KMS-11 (cell line): ENCODE data around the gene NOP53.

Experiments used
- H2AFZ ChIP-seq: fragments of 200-600 bp; sonication (generic); 2 replicates; pipeline ENCODE4 v1.6.1; 2016; ENCODE audit warnings: antibody characterized with exemption, mixed run types, low read depth
- H3K27ac ChIP-seq: fragments of 200-600 bp; sonication (generic); 2 replicates; pipeline ENCODE4 v1.6.1; 2016; ENCODE audit warnings: mild to moderate bottlenecking, mixed run types
- H3K27me3 ChIP-seq: fragments of 200-600 bp; sonication (generic); 2 replicates; pipeline ENCODE4 v1.6.1; 2017; ENCODE audit warnings: mild to moderate bottlenecking, low read depth, mixed run types, moderate library complexity; ENCODE audit not compliant: insufficient read depth
- H3K36me3 ChIP-seq: fragments of 200-600 bp; sonication (generic); 2 replicates; pipeline ENCODE4 v1.6.1; 2017; ENCODE audit warnings: mild to moderate bottlenecking, mixed run types; ENCODE audit not compliant: insufficient read depth
- H3K4me1 ChIP-seq: fragments of 200-600 bp; sonication (generic); 2 replicates; pipeline ENCODE4 v1.6.1; 2016; ENCODE audit warnings: mild to moderate bottlenecking, low read depth, mixed run types; ENCODE audit not compliant: poor library complexity, severe bottlenecking
- H3K4me2 ChIP-seq: fragments of 200-600 bp; sonication (generic); 2 replicates; pipeline ENCODE4 v1.7.0; 2016; ENCODE audit warnings: mild to moderate bottlenecking, mixed run types
- H3K4me3 ChIP-seq: fragments of 200-600 bp; sonication (generic); IDR thresholded peaks from 2 replicates; pipeline ENCODE4 v1.6.1; 2017; ENCODE audit warnings: low read depth, low read length, mixed read lengths; ENCODE audit not compliant: insufficient read depth
- H3K79me2 ChIP-seq: fragments of 200-600 bp; sonication (generic); 2 replicates; pipeline ENCODE4 v1.6.1; 2016; ENCODE audit warnings: low read depth, mixed run types; ENCODE audit not compliant: insufficient read depth
- H3K9ac ChIP-seq: fragments of 200-600 bp; sonication (generic); 2 replicates; pipeline ENCODE4 v1.6.1; 2016; ENCODE audit warnings: mild to moderate bottlenecking, mixed run types
- H4K20me1 ChIP-seq: fragments of 200-600 bp; sonication (generic); 2 replicates; pipeline ENCODE4 v1.6.1; 2016; ENCODE audit warnings: mild to moderate bottlenecking, mixed run types; ENCODE audit not compliant: insufficient read depth
- TF ChIP-seq, protein P1 (sequence below): fragments of 200-600 bp; sonication (generic); conservative IDR thresholded peaks from 2 replicates; pipeline ENCODE4 v1.6.1; 2017; ENCODE audit warnings: low read depth, mild to moderate bottlenecking, antibody characterized with exemption, low read length, moderate library complexity, mixed read lengths

The NOP53 gene

DNA sequence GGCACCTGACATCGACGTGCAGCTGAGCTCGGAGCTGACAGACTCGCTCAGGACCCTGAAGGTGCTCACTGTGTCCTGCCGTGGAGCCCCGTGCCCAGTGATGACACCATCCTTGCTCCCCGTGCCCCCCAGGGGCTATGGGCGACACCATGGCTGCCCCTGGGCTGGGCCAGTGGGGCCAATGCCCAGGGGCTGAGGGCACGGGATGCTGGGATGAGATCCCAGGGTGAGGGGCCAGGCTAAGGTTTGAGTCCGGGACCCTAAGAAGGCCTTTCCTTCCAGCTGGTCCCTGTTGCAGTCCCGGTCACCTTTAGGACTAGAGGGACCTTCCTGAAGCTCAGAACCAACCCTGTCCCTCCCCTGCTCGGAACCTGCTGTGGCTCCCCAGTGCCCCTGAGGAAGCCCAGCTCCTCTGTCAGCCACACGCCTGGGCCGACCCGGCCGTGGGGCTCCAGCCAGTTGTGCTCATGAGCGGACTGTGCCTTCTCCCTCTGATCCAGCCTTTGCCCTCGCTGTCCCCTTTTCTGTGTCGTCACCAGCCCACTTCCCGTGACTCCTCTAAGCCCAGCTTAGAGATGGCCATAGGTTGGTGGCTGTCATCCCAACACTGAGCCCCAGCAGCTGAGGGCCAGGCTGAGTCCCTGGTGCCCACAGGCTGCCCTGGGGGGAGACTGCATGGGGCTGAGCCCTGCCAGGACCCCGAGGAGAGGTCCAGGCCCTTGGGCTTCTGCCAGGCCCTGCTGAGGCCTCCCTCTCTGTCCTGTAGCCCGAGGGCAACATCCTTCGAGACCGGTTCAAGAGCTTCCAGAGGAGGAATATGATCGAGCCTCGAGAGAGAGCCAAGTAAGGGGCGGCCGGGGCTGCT lies 10.6 kb downstream of the NOP53 start:
- peaks cover 17% of the 10 kb centered on the region; the same call in 1 of the 2 replicates for H3K36me3 ChIP-seq
- no peak overlapping the region for H3K9ac ChIP-seq
- H4K20me1 ChIP-seq: no peaks in the 10 kb centered on the region
- H3K79me2 ChIP-seq: no peaks in the 10 kb centered on the region
- no peak overlapping the region for H2AFZ ChIP-seq
- TF ChIP-seq, protein P1, sequence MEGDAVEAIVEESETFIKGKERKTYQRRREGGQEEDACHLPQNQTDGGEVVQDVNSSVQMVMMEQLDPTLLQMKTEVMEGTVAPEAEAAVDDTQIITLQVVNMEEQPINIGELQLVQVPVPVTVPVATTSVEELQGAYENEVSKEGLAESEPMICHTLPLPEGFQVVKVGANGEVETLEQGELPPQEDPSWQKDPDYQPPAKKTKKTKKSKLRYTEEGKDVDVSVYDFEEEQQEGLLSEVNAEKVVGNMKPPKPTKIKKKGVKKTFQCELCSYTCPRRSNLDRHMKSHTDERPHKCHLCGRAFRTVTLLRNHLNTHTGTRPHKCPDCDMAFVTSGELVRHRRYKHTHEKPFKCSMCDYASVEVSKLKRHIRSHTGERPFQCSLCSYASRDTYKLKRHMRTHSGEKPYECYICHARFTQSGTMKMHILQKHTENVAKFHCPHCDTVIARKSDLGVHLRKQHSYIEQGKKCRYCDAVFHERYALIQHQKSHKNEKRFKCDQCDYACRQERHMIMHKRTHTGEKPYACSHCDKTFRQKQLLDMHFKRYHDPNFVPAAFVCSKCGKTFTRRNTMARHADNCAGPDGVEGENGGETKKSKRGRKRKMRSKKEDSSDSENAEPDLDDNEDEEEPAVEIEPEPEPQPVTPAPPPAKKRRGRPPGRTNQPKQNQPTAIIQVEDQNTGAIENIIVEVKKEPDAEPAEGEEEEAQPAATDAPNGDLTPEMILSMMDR: no peak
- H3K4me2 ChIP-seq: no peak overlapping the region
- no peak overlapping the region for H3K4me3 ChIP-seq
- no peak overlapping the region for H3K27ac ChIP-seq
- H3K4me1 ChIP-seq: no peaks in the 10 kb centered on the region
- H3K27me3 ChIP-seq: no peaks in the 10 kb centered on the region

DNA sequence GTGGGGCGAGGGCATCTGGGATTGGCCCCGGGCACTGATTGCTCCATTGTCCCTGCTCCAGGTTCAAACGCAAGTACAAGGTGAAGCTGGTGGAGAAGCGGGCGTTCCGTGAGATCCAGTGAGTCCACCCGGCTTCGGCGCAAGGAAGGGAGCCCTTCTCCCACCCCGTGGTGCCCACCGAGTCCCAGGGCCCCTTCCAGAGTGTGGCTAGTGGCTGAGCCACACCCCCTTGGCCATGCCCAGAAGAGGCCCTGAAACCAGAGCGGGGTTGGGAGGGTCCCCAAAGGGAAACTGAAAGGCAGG lies 11.2 kb downstream of the NOP53 start:
- H3K4me1 ChIP-seq: no peaks in the 10 kb centered on the region
- no peaks in the 10 kb centered on the region for H3K27me3 ChIP-seq
- H3K27ac ChIP-seq: no peak overlapping the region
- H3K36me3 ChIP-seq: peaks cover 17% of the 10 kb centered on the region; the same call in 1 of the 2 replicates
- TF ChIP-seq, protein P1: no peak
- H3K4me3 ChIP-seq: no peak overlapping the region
- H3K9ac ChIP-seq: no peak overlapping the region
- no peaks in the 10 kb centered on the region for H4K20me1 ChIP-seq
- H3K79me2 ChIP-seq: no peaks in the 10 kb centered on the region
- H3K4me2 ChIP-seq: no peak overlapping the region
- H2AFZ ChIP-seq: no peak overlapping the region

DNA sequence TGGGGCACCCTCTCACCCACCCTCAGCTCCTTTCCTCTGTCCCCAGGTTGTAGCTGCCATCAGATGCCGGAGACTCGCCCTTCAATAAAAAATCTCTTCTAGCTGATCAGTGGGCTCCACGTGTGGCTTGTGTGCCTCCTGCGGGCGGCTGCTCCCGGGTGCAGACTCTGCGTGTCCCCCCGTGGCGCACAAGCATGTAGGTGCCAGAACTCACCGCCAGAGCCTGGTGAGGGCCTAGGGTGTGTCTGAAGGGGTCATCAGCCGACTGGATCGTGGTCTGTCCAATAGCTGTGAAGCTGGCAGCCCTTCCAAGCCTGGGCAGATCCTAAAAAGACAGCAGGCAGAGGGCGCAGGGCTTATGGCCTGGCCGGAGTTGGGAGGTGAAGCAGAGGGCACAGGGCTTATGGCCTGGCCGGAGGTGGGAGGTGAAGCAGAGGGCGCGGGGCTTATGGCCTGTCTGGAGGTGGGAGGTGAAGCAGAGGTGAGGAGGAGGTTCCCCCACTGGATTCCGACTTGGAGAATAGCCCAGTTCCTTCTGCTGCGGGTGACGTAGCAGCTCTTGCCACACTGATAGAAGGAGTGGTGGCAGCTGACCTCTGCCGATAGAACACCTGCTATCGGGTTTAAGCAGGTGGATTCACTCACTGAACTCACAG lies 11.7 kb downstream of the NOP53 start:
- Histone ChIP-seq H4K20me1 (no peaks in the 10 kb centered on the region), H3K36me3 (peaks cover 15% of the 10 kb centered on the region; the same call in 1 of the 2 replicates), H3K9ac (no peak overlapping the region), H3K4me1 (no peaks in the 10 kb centered on the region), H3K27me3 (no peaks in the 10 kb centered on the region), H3K4me3 (no peak overlapping the region), H3K79me2 (no peaks in the 10 kb centered on the region), H3K27ac (no peak overlapping the region), H3K4me2 (no peak overlapping the region), H2AFZ (no peak overlapping the region)
- TF ChIP-seq, protein P1: no peak

DNA sequence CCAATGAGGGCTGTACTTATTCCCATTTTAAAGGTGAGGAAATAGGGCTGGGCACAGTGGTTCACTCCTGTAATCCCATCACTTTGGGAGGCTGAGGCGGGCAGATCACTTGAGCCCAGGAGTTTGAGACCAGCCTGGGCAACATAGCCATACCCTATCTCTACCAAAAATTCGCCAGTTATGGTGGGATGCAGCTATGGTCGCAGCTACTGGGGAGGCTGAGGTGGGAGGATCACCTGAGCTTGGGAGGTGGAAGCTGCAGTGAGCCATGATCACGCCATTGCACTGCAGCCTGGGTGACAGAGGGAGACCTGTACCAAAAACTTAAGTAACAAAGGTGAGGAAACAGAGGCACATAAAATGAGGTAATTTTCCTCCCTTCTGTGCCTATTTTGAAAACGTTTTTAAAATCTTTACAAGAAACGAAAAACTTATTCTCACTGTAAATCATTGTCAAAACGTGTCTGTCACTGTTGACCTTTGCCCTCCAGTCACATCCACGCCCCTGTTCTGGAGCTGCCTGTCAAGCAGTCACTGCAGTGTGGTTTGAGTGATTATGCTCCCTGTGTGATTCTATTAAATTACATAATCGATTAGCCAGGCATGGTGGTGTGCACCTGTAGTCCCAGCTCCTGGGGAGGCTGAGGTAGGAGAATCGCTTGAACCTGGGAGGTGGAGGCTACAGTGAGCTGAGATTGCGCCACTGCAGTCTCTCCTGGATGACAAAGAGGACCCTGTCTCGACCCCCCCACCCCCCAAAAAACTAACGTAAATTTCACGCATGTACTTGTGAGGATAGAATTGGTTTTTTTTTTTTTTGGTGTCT lies 12.5 kb downstream of the NOP53 start:
- Histone ChIP-seq H3K4me2 (no peak overlapping the region), H3K9ac (no peak overlapping the region), H2AFZ (no peak overlapping the region), H3K4me1 (no peaks in the 10 kb centered on the region), H4K20me1 (no peaks in the 10 kb centered on the region), H3K79me2 (no peaks in the 10 kb centered on the region), H3K36me3 (peaks cover 10% of the 10 kb centered on the region; the same call in 1 of the 2 replicates), H3K27me3 (no peaks in the 10 kb centered on the region), H3K4me3 (no peak overlapping the region), H3K27ac (no peak overlapping the region)
- TF ChIP-seq, protein P1: no peak
